GM23248 (cell line): ENCODE measurements around the gene CAMSAP3. TPM values are rescaled to one million over a fixed set of nuclear protein-coding genes. Genes with fewer than 3 reads are reported as not detected.

ENCODE experiments used
- DNase-seq: peaks from one replicate; pipeline ENCODE4 v3.0.0-alpha.2; 2015
- H2AFZ ChIP-seq: fragments of 200-600 bp; sonication (generic); 2 replicates; pipeline ENCODE4 v1.6.1; 2016; ENCODE audit warnings: antibody characterized with exemption
- H3F3A ChIP-seq: fragments of 200-600 bp; sonication (generic); 2 replicates; pipeline ENCODE4 v1.6.1; 2016; ENCODE audit warnings: mild to moderate bottlenecking, antibody characterized with exemption, mixed run types; ENCODE audit not compliant: insufficient read depth
- H3K27ac ChIP-seq: fragments of 200-600 bp; sonication (generic); 2 replicates; pipeline ENCODE4 v1.5.1; 2016; ENCODE audit warnings: mild to moderate bottlenecking
- H3K27me3 ChIP-seq: fragments of 200-600 bp; sonication (generic); replicated peaks from 2 replicates; pipeline ENCODE4 v1.6.1; 2016; ENCODE audit warnings: mild to moderate bottlenecking; ENCODE audit not compliant: insufficient read depth
- H3K36me3 ChIP-seq: fragments of 200-600 bp; sonication (generic); 2 replicates; pipeline ENCODE4 v1.6.1; 2016; ENCODE audit warnings: low read depth, mild to moderate bottlenecking
- H3K4me1 ChIP-seq: fragments of 200-600 bp; sonication (generic); 2 replicates; pipeline ENCODE4 v1.6.1; 2016; ENCODE audit warnings: mild to moderate bottlenecking; ENCODE audit not compliant: insufficient read depth
- H3K4me2 ChIP-seq: fragments of 200-600 bp; sonication (generic); one replicate; pipeline ENCODE4 v1.6.1; 2016; ENCODE audit warnings: mild to moderate bottlenecking; ENCODE audit not compliant: unreplicated experiment
- H3K4me3 ChIP-seq: fragments of 200-600 bp; sonication (generic); 2 replicates; pipeline ENCODE4 v1.5.1; 2016; ENCODE audit warnings: mild to moderate bottlenecking
- H3K79me2 ChIP-seq: fragments of 200-600 bp; sonication (generic); 2 replicates; pipeline ENCODE4 v1.6.1; 2016; ENCODE audit warnings: mild to moderate bottlenecking; ENCODE audit not compliant: insufficient read depth
- H3K9ac ChIP-seq: fragments of 200-600 bp; sonication (generic); 2 replicates; pipeline ENCODE4 v1.6.1; 2016; ENCODE audit warnings: mild to moderate bottlenecking
- H3K9me2 ChIP-seq: fragments of 200-600 bp; sonication (generic); 2 replicates; pipeline ENCODE4 v1.6.1; 2016; ENCODE audit warnings: mixed run types, mild to moderate bottlenecking, moderate library complexity; ENCODE audit not compliant: insufficient read depth
- H3K9me3 ChIP-seq: fragments of 200-600 bp; sonication (generic); one replicate; pipeline ENCODE4 v1.6.1; 2017; ENCODE audit warnings: low read depth
- H4K20me1 ChIP-seq: fragments of 200-600 bp; sonication (generic); 2 replicates; pipeline ENCODE4 v1.6.0; 2016; ENCODE audit not compliant: insufficient read depth
- EZH2 ChIP-seq: fragments of 200-600 bp; sonication (generic); IDR thresholded peaks from 2 replicates; pipeline ENCODE4 v1.6.1; 2018; ENCODE audit warnings: antibody characterized with exemption, mild to moderate bottlenecking; ENCODE audit not compliant: insufficient read depth, poor library complexity, severe bottlenecking
- EZH2phosphoT487 ChIP-seq: fragments of 200-600 bp; sonication (generic); IDR thresholded peaks from 2 replicates; pipeline ENCODE4 v1.6.1; 2018; ENCODE audit warnings: antibody characterized with exemption, moderate library complexity, mild to moderate bottlenecking, low read depth; ENCODE audit not compliant: insufficient read depth
- WGBS, 2 experiments: methylation state at CpG; one replicate each; pipeline ENCODE4 v1.1.6; 2015 to 2017; ENCODE audit warnings: low lambda C conversion rate in 2 of 2, low coverage in 1 of 2; ENCODE audit errors: missing lambda C conversion rate in 2 of 2; 5-methylcytosine and 5-hydroxymethylcytosine counted together
- in situ Hi-C: fragments of 300-500 bp; cut with MboI; formaldehyde crosslinking; loops from 2 replicates; pipeline ENCODE4 v1.15.0; 2020
- polyA plus RNA-seq: library from polyadenylated mRNA; unstranded; fragments of >200 nt; fragmentation: Nextera tagmentation; extraction: Ambion mirVana; gene quantifications from 2 replicates; pipeline ENCODE4 v1.2.1, GENCODE V29; 2016
- total RNA-seq: library from RNA; depleted of rRNA; stranded (reverse); fragments of >200 nt; shearing (Covaris generic); gene quantifications from 2 replicates; pipeline ENCODE4 v1.2.3, GENCODE V29; 2014

CAMSAP3 gene
- total and polyA plus RNA-seq, 2 experiments from 2014 or later: not detected

DNA sequence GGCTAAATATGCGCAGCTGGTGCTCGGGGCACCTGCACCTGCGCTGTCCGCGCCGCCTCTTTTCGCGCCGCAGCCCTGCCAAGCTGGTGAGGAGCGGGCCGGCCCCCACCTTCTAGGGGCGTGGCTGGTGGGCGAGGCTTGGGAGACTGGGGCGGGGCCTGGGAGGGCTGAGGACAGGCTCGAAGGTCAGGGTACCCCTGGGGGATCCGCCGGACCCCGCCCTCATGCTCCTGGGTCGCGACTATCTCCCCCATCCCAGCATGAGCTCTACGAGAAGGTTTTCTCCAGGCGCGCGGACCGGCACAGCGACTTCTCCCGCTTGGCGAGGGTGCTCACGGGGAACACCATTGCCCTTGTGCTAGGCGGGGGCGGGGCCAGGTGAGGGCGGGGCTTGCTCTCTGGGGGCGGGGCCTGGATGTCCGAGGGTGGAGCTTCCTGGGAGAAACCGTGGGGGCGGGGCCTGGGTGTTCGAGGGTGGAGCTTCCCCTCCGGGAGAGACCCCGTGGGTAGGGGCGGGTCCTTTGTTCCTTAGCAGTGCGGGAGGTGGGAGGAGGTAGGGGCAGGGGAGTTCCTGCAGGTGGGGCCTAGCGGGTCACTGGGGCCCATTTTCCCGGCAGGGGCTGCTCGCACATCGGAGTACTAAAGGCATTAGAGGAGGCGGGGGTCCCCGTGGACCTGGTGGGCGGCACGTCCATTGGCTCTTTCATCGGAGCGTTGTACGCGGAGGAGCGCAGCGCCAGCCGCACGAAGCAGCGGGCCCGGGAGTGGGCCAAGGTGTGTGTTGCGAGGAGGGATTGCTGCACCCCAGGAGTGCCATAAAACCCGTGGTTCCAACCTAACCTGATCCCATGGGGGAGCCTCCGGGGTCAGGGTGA, 40.4 kb upstream of the CAMSAP3 start:
- no peaks in the 10 kb centered on the region for H4K20me1 ChIP-seq
- no peaks in the 10 kb centered on the region for H3K79me2 ChIP-seq
- H2AFZ ChIP-seq: no peak overlapping the region
- H3K4me1 ChIP-seq: no peaks in the 10 kb centered on the region
- H3K9ac ChIP-seq: no peak overlapping the region
- no peak for TF ChIP-seq EZH2
- TF ChIP-seq EZH2phosphoT487: no peak
- no peaks in the 10 kb centered on the region for H3K27me3 ChIP-seq
- H3F3A ChIP-seq: no peaks in the 10 kb centered on the region
- in situ Hi-C loops: no loop called here
- no peaks in the 10 kb centered on the region for H3K9me3 ChIP-seq
- WGBS, 2 experiments: 75 to 91% methylated on average over 23 to 62 of the region's 62 CpGs
- H3K27ac ChIP-seq: no peak overlapping the region
- peaks cover 8% of the 10 kb centered on the region; the same call in 1 of the 2 replicates for H3K36me3 ChIP-seq
- H3K4me3 ChIP-seq: no peak overlapping the region
- peak; percentile 56 for DNase-seq
- no peaks in the 10 kb centered on the region for H3K9me2 ChIP-seq
- no peak overlapping the region for H3K4me2 ChIP-seq

DNA sequence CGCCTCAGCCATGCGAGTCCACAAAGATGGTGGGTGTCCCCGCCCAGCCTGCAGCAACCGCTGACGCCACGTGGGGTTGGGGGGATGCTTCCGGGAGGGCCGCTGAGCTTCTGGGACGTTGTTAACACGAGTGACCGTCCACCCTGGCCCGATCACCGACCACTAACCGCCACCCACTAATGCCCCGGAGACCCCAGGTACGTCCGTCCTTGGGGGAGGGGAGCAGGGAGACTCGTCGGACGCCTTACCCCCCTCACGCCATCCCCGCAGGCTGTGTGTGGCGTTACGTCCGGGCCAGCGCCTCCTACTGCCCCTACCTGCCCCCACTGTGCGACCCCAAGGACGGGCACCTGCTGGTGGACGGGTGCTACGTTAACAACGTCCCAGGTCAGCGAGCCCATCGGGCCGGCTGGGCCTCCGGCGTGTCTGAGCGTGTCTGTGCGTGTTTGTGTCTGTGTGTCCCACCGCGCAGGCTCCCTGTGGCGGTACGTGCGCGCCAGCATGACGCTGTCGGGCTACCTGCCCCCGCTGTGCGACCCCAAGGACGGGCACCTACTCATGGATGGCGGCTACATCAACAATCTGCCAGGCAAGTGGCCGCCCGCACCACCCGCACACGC, 38.9 kb upstream of the CAMSAP3 start:
- no peak for TF ChIP-seq EZH2phosphoT487
- TF ChIP-seq EZH2: no peak
- Histone ChIP-seq H3K9me2 (no peaks in the 10 kb centered on the region), H3F3A (no peaks in the 10 kb centered on the region), H3K9ac (no peak overlapping the region), H3K79me2 (no peaks in the 10 kb centered on the region), H3K4me1 (no peaks in the 10 kb centered on the region), H4K20me1 (no peaks in the 10 kb centered on the region), H2AFZ (no peak overlapping the region), H3K27ac (no peak overlapping the region), H3K9me3 (no peaks in the 10 kb centered on the region), H3K4me2 (no peak overlapping the region), H3K4me3 (no peak overlapping the region), H3K27me3 (no peaks in the 10 kb centered on the region), H3K36me3 (peaks cover 4% of the 10 kb centered on the region; the same call in 1 of the 2 replicates)
- WGBS, 2 experiments: 96 to 97% methylated on average over 41 to 54 of the region's 54 CpGs
- in situ Hi-C loops: no loop called here
- no peak for DNase-seq

DNA sequence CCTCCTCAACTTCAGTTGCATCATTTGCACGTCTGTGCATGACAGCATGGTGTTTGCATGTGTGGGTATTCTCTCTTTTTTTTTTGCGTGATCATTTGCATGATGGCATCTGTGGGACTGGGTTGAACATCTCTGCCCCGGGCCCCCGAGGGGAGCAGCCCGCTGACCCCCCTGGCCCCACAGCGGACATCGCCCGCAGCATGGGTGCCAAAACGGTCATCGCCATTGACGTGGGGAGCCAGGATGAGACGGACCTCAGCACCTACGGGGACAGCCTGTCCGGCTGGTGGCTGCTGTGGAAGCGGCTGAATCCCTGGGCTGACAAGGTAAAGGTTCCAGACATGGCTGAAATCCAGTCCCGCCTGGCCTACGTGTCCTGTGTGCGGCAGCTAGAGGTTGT, 37.0 kb upstream of the CAMSAP3 start:
- H3K4me1 ChIP-seq: no peaks in the 10 kb centered on the region
- no peak for TF ChIP-seq EZH2phosphoT487
- no peak for TF ChIP-seq EZH2
- H3K79me2 ChIP-seq: no peaks in the 10 kb centered on the region
- no peak overlapping the region for H3K27ac ChIP-seq
- no peak overlapping the region for H3K9ac ChIP-seq
- no peaks in the 10 kb centered on the region for H3K27me3 ChIP-seq
- WGBS, 2 experiments: 88 to 91% methylated on average over 17 to 18 of the region's 18 CpGs
- H4K20me1 ChIP-seq: no peaks in the 10 kb centered on the region
- H3K9me2 ChIP-seq: no peaks in the 10 kb centered on the region
- peaks cover 4% of the 10 kb centered on the region; the same call in 1 of the 2 replicates for H3K36me3 ChIP-seq
- H3K9me3 ChIP-seq: no peaks in the 10 kb centered on the region
- H3F3A ChIP-seq: no peaks in the 10 kb centered on the region
- H3K4me2 ChIP-seq: no peak overlapping the region
- no peak for DNase-seq
- no peak overlapping the region for H3K4me3 ChIP-seq
- in situ Hi-C loops: no loop called here
- H2AFZ ChIP-seq: no peak overlapping the region

DNA sequence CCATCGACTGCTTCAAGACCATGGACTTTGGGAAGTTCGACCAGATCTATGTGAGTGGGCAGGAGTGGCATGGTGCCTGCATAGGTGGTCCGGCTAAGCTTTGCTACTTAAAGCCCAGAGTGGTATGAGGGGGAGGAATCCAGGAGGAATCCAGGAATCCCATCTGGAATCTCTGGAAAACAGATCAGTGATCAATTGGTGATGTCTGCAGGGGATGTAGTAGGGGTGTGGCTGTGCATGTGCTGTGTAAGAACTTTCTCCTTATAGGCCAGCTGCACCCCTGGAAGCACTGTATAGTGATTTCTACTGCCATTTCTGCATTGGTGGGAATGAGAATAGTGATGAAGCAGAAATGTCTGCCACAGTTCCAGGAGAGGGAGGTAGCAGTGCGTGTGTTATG, 36.6 kb upstream of the CAMSAP3 start:
- Histone ChIP-seq H3K4me3 (no peak overlapping the region), H3K79me2 (no peaks in the 10 kb centered on the region), H3K27ac (no peak overlapping the region), H3K27me3 (no peaks in the 10 kb centered on the region), H4K20me1 (no peaks in the 10 kb centered on the region), H3K4me1 (no peaks in the 10 kb centered on the region), H3K9me3 (no peaks in the 10 kb centered on the region), H2AFZ (no peak overlapping the region), H3K36me3 (peaks cover 4% of the 10 kb centered on the region; the same call in 1 of the 2 replicates), H3K9ac (no peak overlapping the region), H3K4me2 (no peak overlapping the region), H3F3A (no peaks in the 10 kb centered on the region), H3K9me2 (no peaks in the 10 kb centered on the region)
- no peak for TF ChIP-seq EZH2
- no peak for TF ChIP-seq EZH2phosphoT487
- DNase-seq: no peak
- WGBS, 2 experiments: 83 to 89% methylated on average over 4 of the region's 4 CpGs
- in situ Hi-C loops: no loop called here
